ENCODE data around the gene CCDC134.

Gene CCDC134

DNA sequence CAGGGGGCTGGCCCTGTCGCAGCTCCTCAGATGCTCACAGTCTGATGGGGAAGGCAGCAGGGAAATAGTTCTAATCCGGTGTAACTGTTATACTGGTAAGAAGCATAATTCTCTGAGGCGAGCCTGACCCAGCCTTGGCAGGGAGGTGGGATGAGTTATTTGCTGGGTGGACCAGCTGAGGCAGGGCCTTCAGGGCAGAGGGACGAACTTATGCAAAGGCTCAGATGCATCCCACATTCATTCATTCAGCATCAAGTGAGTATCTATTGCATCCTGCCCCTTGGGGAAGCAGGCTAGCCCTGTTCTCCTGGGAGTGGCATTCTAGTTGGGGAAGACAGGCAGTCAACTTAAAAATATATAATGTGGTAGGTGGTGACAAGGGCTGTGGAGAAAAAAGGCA, 18.8 kb downstream of the CCDC134 start:
- no peak overlapping the region for H3K4me3 ChIP-seq (ENCODE audit: low read depth, low read length)
- in situ Hi-C loops (cut with HindIII; ENCODE audit: low sequenced_read_pairs) = no loop called here
- TF ChIP-seq, protein P1, sequence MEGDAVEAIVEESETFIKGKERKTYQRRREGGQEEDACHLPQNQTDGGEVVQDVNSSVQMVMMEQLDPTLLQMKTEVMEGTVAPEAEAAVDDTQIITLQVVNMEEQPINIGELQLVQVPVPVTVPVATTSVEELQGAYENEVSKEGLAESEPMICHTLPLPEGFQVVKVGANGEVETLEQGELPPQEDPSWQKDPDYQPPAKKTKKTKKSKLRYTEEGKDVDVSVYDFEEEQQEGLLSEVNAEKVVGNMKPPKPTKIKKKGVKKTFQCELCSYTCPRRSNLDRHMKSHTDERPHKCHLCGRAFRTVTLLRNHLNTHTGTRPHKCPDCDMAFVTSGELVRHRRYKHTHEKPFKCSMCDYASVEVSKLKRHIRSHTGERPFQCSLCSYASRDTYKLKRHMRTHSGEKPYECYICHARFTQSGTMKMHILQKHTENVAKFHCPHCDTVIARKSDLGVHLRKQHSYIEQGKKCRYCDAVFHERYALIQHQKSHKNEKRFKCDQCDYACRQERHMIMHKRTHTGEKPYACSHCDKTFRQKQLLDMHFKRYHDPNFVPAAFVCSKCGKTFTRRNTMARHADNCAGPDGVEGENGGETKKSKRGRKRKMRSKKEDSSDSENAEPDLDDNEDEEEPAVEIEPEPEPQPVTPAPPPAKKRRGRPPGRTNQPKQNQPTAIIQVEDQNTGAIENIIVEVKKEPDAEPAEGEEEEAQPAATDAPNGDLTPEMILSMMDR (IDR thresholded peaks at IDR 0.05; ENCODE audit: low read depth, low read length, missing control alignments) = no peak
- no peak for DNase-seq (ENCODE audit: low read depth)

DNA sequence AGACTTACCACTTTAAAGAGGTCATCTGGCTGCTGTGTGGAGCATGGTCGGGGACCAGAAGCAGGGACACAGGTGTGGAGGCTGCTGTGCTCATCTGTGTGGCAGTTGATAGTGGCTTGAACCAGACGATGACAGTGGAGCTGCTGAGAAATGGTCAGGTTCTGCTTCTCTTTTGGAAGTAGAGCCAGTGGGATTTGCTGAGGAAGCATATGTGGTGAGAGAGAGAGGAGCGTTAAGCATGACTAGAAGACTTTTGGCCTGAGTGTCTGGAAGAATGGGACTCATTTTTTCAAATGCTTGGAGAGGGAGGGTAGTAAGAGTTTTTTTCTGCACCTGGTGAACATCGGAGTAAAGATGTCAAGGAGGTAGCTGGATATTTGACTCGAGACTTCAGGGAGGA, 20.0 kb downstream of the CCDC134 start:
- TF ChIP-seq, protein P1 (IDR thresholded peaks at IDR 0.05; ENCODE audit: low read depth, low read length, missing control alignments) = no peak
- in situ Hi-C loops (cut with HindIII; ENCODE audit: low sequenced_read_pairs) = no loop called here
- no peak overlapping the region for H3K4me3 ChIP-seq (ENCODE audit: low read depth, low read length)
- no peak for DNase-seq (ENCODE audit: low read depth)

- in situ Hi-C loops (cut with HindIII; ENCODE audit: low sequenced_read_pairs) = no loop called here
- TF ChIP-seq, protein P1 (IDR thresholded peaks at IDR 0.05; ENCODE audit: low read depth, low read length, missing control alignments) = no peak
- DNase-seq (ENCODE audit: low read depth) = no peak
- no peak overlapping the region for H3K4me3 ChIP-seq (ENCODE audit: low read depth, low read length)
Measured at GRCh38 chr22:41821471-41822316, 21.2 kb downstream of the CCDC134 start.

- H3K4me3 ChIP-seq (ENCODE audit: low read depth, low read length) = no peak overlapping the region
- TF ChIP-seq, protein P1 (IDR thresholded peaks at IDR 0.05; ENCODE audit: low read depth, low read length, missing control alignments) = peak; percentile 50
- peak; percentile 66 for DNase-seq (ENCODE audit: low read depth)
- in situ Hi-C loops (cut with HindIII; ENCODE audit: low sequenced_read_pairs) = no loop called here
Measured at GRCh38 chr22:41822317-41823057, 22.0 kb downstream of the CCDC134 start.

GRCh38 chr22:41823797-41824196, 23.3 kb downstream of the CCDC134 start:
- in situ Hi-C loops (cut with HindIII; ENCODE audit: low sequenced_read_pairs) = no loop called here
- TF ChIP-seq, protein P1 (IDR thresholded peaks at IDR 0.05; ENCODE audit: low read depth, low read length, missing control alignments) = no peak
- no peak for DNase-seq (ENCODE audit: low read depth)

DNA sequence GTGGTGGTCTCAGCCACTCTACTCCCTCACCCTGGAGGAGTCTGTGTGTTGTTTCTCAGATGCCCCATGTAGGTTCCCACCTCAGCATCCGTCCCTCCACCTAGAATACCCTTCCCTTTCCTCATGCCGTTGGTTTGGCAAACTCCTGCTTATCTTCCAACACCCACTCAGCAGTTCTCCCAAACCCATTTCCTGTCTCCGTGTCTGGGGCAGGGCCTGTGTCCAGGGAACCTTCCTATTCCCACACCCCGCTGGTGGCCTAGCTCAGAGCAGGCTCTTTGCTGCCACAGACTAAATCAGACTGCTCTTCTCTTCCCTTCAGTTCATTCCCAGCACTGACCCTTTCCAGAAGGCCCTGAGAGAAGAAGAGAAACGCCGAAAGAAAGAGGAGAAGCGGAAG, 24.9 kb downstream of the CCDC134 start:
- no peak for DNase-seq (ENCODE audit: low read depth)
- no peak overlapping the region for H3K4me3 ChIP-seq (ENCODE audit: low read depth, low read length)
- TF ChIP-seq, protein P1 (IDR thresholded peaks at IDR 0.05; ENCODE audit: low read depth, low read length, missing control alignments) = no peak
- in situ Hi-C loops (cut with HindIII; ENCODE audit: low sequenced_read_pairs) = no loop called here

More at GRCh38 chr22:41823797-41824196, 23.3 kb downstream of the CCDC134 start:
- H3K4me3 ChIP-seq (ENCODE audit: low read depth, low read length) = no peak overlapping the region

Data from astrocyte of the cerebellum (primary cell).